Endothelial cell of umbilical vein (primary cell): ENCODE measurements around the gene PRKCZ. TPM values are rescaled to one million over a fixed set of nuclear protein-coding genes. Genes with fewer than 3 reads are reported as not detected.

Experiments
- BruUV-seq: library from RNA; stranded (reverse); fragments of 400-500 nt; replicated peaks from 2 replicates; lab custom pipeline; 2021; lab: Mats Ljungman, UMichigan
- CTCF ChIA-PET: fragments of 300-600, 350-600 bp; sonication (Branson Sonifier 250); formaldehyde crosslinking; loops from one replicate; lab custom pipeline; 2021; ENCODE audit warnings: antibody characterized with exemption, inconsistent platforms; lab: Charles Lee
- POLR2A ChIA-PET: fragments of 300-600, 350-600 bp; sonication (Branson Sonifier 250); formaldehyde crosslinking; loops from one replicate; lab custom pipeline; 2021; ENCODE audit warnings: antibody characterized with exemption, inconsistent platforms; lab: Charles Lee
- DNase-seq: peaks from one replicate; pipeline ENCODE4 v3.0.0-alpha.2; 2011; ENCODE audit warnings: low read depth, low spot score
- FAIRE-seq: peaks from 2 replicates; lab custom pipeline; 2011; peaks lifted over from hg19 to GRCh38; lab: Jason Lieb, UNC
- H2AFZ ChIP-seq: 2 replicates; pipeline ENCODE4 v1.6.0; 2012; ENCODE audit warnings: low read depth, low read length, control low read depth, inconsistent platforms
- H3K27ac ChIP-seq: 2 replicates; pipeline ENCODE4 v1.5.1; 2011; ENCODE audit warnings: low read depth, mild to moderate bottlenecking, control low read depth, low read length, moderate library complexity; ENCODE audit not compliant: insufficient read depth
- H3K27me3 ChIP-seq, 2 experiments: 2 replicates each; pipeline versions ENCODE4 v1.6.0 to v1.6.1; 2011; ENCODE audit warnings: low read length in 2 of 2, mixed read lengths in 1 of 2; ENCODE audit not compliant: control insufficient read depth in 2 of 2, insufficient read depth in 2 of 2
- H3K36me3 ChIP-seq, 2 experiments: 2 replicates in 1 of 2; 3 replicates in 1 of 2; pipeline ENCODE4 v1.5.1; 2011; ENCODE audit warnings: low read length in 2 of 2, mild to moderate bottlenecking in 1 of 2, moderate library complexity in 1 of 2; ENCODE audit not compliant: control insufficient read depth in 2 of 2, insufficient read depth in 2 of 2; ENCODE audit errors: extremely low read depth in 1 of 2
- H3K4me1 ChIP-seq: 3 replicates; pipeline ENCODE4 v1.5.1; 2011; ENCODE audit warnings: mild to moderate bottlenecking, low read length; ENCODE audit not compliant: control insufficient read depth, insufficient read depth; ENCODE audit errors: extremely low read depth
- H3K4me2 ChIP-seq: 2 replicates; pipeline ENCODE4 v1.6.1; 2011; ENCODE audit warnings: low read length, control low read depth, mixed read lengths; ENCODE audit not compliant: insufficient read depth
- H3K4me3 ChIP-seq, 3 experiments: fragments of 200-600 bp in 1 of 3; sonication (generic), shearing (Covaris generic) in 1 of 3; replicated peaks in 1 of 3; 2 replicates each; pipeline ENCODE4 v1.5.1; 2011 to 2016; ENCODE audit warnings: control low read depth in 3 of 3, low read length in 3 of 3, mild to moderate bottlenecking in 2 of 3, inconsistent platforms in 1 of 3, low read depth in 1 of 3, moderate library complexity in 1 of 3; ENCODE audit not compliant: insufficient read depth in 1 of 3
- H3K79me2 ChIP-seq: 2 replicates; pipeline ENCODE4 v1.6.0; 2012; ENCODE audit warnings: low read length, inconsistent platforms; ENCODE audit not compliant: control insufficient read depth, insufficient read depth
- H3K9ac ChIP-seq: replicated peaks from 2 replicates; pipeline ENCODE3; 2011; ENCODE audit warnings: low read length, control low read depth; ENCODE audit not compliant: insufficient read depth; ENCODE audit errors: extremely low read depth
- H3K9me1 ChIP-seq: replicated peaks from 3 replicates; pipeline ENCODE4 v1.6.0; 2011; ENCODE audit warnings: mild to moderate bottlenecking, low read length; ENCODE audit not compliant: control insufficient read depth, insufficient read depth; ENCODE audit errors: extremely low read depth
- H3K9me3 ChIP-seq: replicated peaks from 2 replicates; pipeline ENCODE4 v1.5.1; 2012; ENCODE audit warnings: low read length, inconsistent platforms; ENCODE audit not compliant: control insufficient read depth, insufficient read depth
- H4K20me1 ChIP-seq: replicated peaks from 2 replicates; pipeline ENCODE3; 2011; ENCODE audit warnings: mild to moderate bottlenecking, low read length; ENCODE audit not compliant: control insufficient read depth, insufficient read depth; ENCODE audit errors: extremely low read depth
- CTCF ChIP-seq, 2 donors: IDR thresholded peaks; 1 replicate in 1 of 2; 2 replicates in 1 of 2; pipeline ENCODE4 v1.5.1; 2011; ENCODE audit warnings: low read length in 2 of 2, mild to moderate bottlenecking in 2 of 2, moderate library complexity in 2 of 2, control low read depth in 1 of 2, inconsistent platforms in 1 of 2, low read depth in 1 of 2; ENCODE audit not compliant: insufficient read depth in 1 of 2; ENCODE audit errors: extremely low read depth in 1 of 2
- EZH2 ChIP-seq: IDR thresholded peaks from 2 replicates; pipeline ENCODE4 v1.6.1; 2012; ENCODE audit warnings: borderline replicate concordance, low read depth, mild to moderate bottlenecking, moderate library complexity, low read length, inconsistent platforms; ENCODE audit not compliant: severe bottlenecking
- FOS ChIP-seq: IDR thresholded peaks from 2 replicates; pipeline ENCODE4 v1.6.1; 2011; ENCODE audit warnings: mild to moderate bottlenecking, low read length, moderate library complexity, borderline replicate concordance; ENCODE audit not compliant: insufficient read depth
- GATA2 ChIP-seq: IDR thresholded peaks from 2 replicates; pipeline ENCODE4 v1.7.0; 2011; ENCODE audit warnings: low read depth, mild to moderate bottlenecking, moderate library complexity, mixed read lengths, low read length; ENCODE audit not compliant: insufficient read length, insufficient read depth
- JUN ChIP-seq: IDR thresholded peaks from 2 replicates; pipeline ENCODE4 v1.6.1; 2011; ENCODE audit warnings: borderline replicate concordance, low read depth; ENCODE audit not compliant: insufficient read length, insufficient read depth
- MAX ChIP-seq: IDR thresholded peaks from 2 replicates; pipeline ENCODE4 v1.6.1; 2011; ENCODE audit not compliant: insufficient read depth, insufficient read length
- MYC ChIP-seq: IDR thresholded peaks from one replicate; pipeline ENCODE4 v1.6.1; 2011; ENCODE audit warnings: mild to moderate bottlenecking, low read depth, low read length
- POLR2A ChIP-seq: IDR thresholded peaks from 2 replicates; pipeline ENCODE4 v1.6.1; 2012; ENCODE audit warnings: low read depth, mild to moderate bottlenecking, control low read depth, low read length
- POLR2AphosphoS5 ChIP-seq: IDR thresholded peaks from 2 replicates; pipeline ENCODE4 v1.6.1; 2012; ENCODE audit warnings: low read depth, mild to moderate bottlenecking, control low read depth, low read length, moderate library complexity; ENCODE audit not compliant: insufficient read depth
- dilution Hi-C: fragments of 300-500 bp; cut with MboI; formaldehyde crosslinking; loops from one replicate; pipeline ENCODE4 v1.15.0; 2019; ENCODE audit warnings: low sequenced_read_pairs; ENCODE audit not compliant: extremely low pct_ligation_motif_present
- intact Hi-C: fragments of 100-400 bp; cut with micrococcal nuclease; formaldehyde crosslinking; loops from one replicate; pipeline ENCODE4 v1.10.0; 2022
- polyA plus RNA-seq, 4 experiments: library from polyadenylated mRNA; depleted of rRNA in 3 of 4; stranded (reverse) in 3 of 4; unstranded in 1 of 4; fragments of >200 nt; gene quantifications; 2 replicates each; pipeline versions ENCODE4 v1.2.1 to v1.2.3, GENCODE V29; 2011 to 2012; ENCODE audit warnings: missing spikeins in 1 of 4
- total RNA-seq: library from RNA; stranded (reverse); gene quantifications from 2 replicates; pipeline ENCODE4 v1.2.3, GENCODE V29; 2021

Gene PRKCZ
- total and polyA plus RNA-seq, 2 donors (not counting 3 experiments of a cell fraction or from before 2014, with no cell fraction given): 0.22 to 1.7 TPM

- TF ChIP-seq POLR2AphosphoS5: no peak
- no peak for TF ChIP-seq FOS
- TF ChIP-seq GATA2: no peak
- TF ChIP-seq POLR2A: no peak
- no peak for TF ChIP-seq MYC
- TF ChIP-seq MAX: no peak
- no peak for TF ChIP-seq EZH2
- TF ChIP-seq JUN: no peak
- TF ChIP-seq CTCF (IDR thresholded peaks at IDR 0.05; ENCODE audit: extremely low read depth in 1 of 2, insufficient read depth in 1 of 2, low read depth in 1 of 2, low read length in 2 of 2): no peak
- FAIRE-seq (no peak), DNase-seq (no peak)
- Histone ChIP-seq H3K4me1 (peaks cover 47% of the 10 kb centered on the region), H3K27me3 (no peaks in the 10 kb centered on the region), H3K36me3 (no peaks in the 10 kb centered on the region), H3K4me3 (no peak overlapping the region), H3K9me1 (no peaks in the 10 kb centered on the region), H3K9me3 (no peaks in the 10 kb centered on the region), H2AFZ (no peak overlapping the region), H4K20me1 (no peaks in the 10 kb centered on the region), H3K79me2 (no peaks in the 10 kb centered on the region), H3K4me2 (no peak overlapping the region), H3K9ac (no peak overlapping the region), H3K27ac (no peak overlapping the region)
- ChIA-PET CTCF (interaction anchor here (0.7 to 3.7 kb wide), 2 partner anchors 113 to 172 kb away, joined by 3 to 24 read pairs; no protein-coding TSS in a partner anchor), POLR2A (no interaction called here)
- dilution Hi-C loops (loop anchor here (10.0 kb wide), 1 partner anchor 95 kb away; no protein-coding TSS in a partner anchor), intact Hi-C loops (loop anchor here (5.0 kb wide), 1 partner anchor 103 kb away; no protein-coding TSS in a partner anchor)
- no TSS peak for BruUV-seq
Measured at GRCh38 chr1:2209400-2210083, 159.3 kb downstream of the PRKCZ start.
